Activated CD8-positive, alpha-beta T cell treated with anti-CD3 and anti-CD28 coated beads, Interleukin-2, amount 10 ng/mL, durations not matched to agents 7 days and 5 days (primary cell): ENCODE results near the gene HAPLN2. TPM values are rescaled to one million over a fixed set of nuclear protein-coding genes. Genes with fewer than 3 reads are reported as not detected.

Source experiments
- ATAC-seq: fragments of 150-1000 bp; cut with Tn5 transposase; one replicate; pipeline ENCODE4 v1.10.0; 2021; ENCODE audit warnings: moderate library complexity
- CTCF ChIA-PET: fragments of 350-600 bp; sonication (Branson Sonifier 250); formaldehyde crosslinking; loops from one replicate; lab custom pipeline; 2021; ENCODE audit warnings: antibody characterized with exemption; lab: Charles Lee
- POLR2A ChIA-PET: fragments of 350-600 bp; sonication (Branson Sonifier 250); formaldehyde crosslinking; loops from one replicate; lab custom pipeline; 2021; ENCODE audit warnings: antibody characterized with exemption; lab: Charles Lee
- DNase-seq: peaks from one replicate; pipeline ENCODE4 v3.0.0-alpha.2; 2020
- H3K27ac Mint-ChIP-seq: one replicate; pipeline ENCODE4 v1.8.0; 2021; ENCODE audit warnings: mild to moderate bottlenecking, mixed read lengths
- H3K27me3 Mint-ChIP-seq: one replicate; pipeline ENCODE4 v1.8.0; 2021; ENCODE audit warnings: low read depth, mixed read lengths
- H3K36me3 Mint-ChIP-seq: one replicate; pipeline ENCODE4 v1.8.0; 2021; ENCODE audit warnings: low read depth, mixed read lengths
- H3K4me1 Mint-ChIP-seq: one replicate; pipeline ENCODE4 v1.8.0; 2021; ENCODE audit warnings: low read depth, mixed read lengths
- H3K4me3 Mint-ChIP-seq: one replicate; pipeline ENCODE4 v1.8.0; 2021; ENCODE audit warnings: mild to moderate bottlenecking, mixed read lengths
- H3K9me3 Mint-ChIP-seq: one replicate; pipeline ENCODE4 v1.8.0; 2022; ENCODE audit warnings: mixed read lengths; ENCODE audit not compliant: insufficient read depth
- total RNA-seq, 2 experiments: library from RNA; stranded (reverse); gene quantifications; one replicate each; pipeline ENCODE4 v1.2.3, GENCODE V29; 2021

Gene HAPLN2
- not detected for total RNA-seq

DNA sequence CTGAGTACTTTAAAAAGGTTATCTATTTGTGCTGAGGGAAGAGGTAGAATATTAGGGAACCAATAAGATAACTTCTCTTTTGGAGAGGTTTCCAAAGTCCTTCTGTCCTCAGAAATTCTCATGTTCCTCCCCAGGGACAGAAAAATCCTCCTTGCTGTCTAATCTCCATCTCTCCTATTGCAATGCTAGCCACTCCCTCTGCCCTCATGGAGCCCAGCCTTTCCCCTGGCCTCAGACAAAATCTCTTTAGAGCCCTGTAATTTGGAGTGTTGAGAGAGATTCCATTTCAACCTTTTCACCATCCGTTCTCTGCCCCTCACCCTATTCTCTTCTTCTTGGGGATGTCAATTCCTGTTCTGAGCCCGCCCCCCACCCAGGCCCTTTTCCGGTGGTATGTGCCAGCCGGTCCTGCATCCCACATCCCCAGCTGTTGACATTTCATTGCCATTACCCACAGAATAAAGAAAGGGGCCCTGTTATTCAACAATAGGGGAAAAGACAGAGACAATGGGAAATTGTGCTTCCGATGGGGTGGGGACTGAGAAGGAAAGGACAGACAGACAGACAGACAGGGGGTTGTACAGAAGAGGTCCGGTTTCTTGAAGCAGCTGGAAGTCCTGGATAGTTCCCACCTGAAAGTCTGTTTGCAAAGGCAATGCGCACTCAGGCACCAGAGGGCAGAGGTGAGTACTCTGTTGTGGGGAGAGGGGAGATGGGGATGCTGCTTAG is at the start of gene HAPLN2:
Gene HAPLN2, plus strand, starts transcription at position 563 of the 729 bp plus-strand sequence. CDS start 4,076 bp downstream, outside the sequence.
- Mint-ChIP-seq H3K36me3 (no peaks in the 10 kb centered on the region), H3K27me3 (peaks cover 58% of the 10 kb centered on the region), H3K9me3 (no peaks in the 10 kb centered on the region), H3K27ac (no peak within 1 kb of the TSS), H3K4me3 (no peak within 1 kb of the TSS), H3K4me1 (peaks cover 5% of the 10 kb centered on the region)
- ATAC-seq (no peak), DNase-seq (peak; percentile 37)
- ChIA-PET CTCF (interaction anchor here (0.7 to 3.0 kb wide), 12 partner anchors 8 to 233 kb away, joined by 3 to 19 read pairs (median 6); partner anchors contain the start of gene CRABP2), POLR2A (no interaction called here)

DNA sequence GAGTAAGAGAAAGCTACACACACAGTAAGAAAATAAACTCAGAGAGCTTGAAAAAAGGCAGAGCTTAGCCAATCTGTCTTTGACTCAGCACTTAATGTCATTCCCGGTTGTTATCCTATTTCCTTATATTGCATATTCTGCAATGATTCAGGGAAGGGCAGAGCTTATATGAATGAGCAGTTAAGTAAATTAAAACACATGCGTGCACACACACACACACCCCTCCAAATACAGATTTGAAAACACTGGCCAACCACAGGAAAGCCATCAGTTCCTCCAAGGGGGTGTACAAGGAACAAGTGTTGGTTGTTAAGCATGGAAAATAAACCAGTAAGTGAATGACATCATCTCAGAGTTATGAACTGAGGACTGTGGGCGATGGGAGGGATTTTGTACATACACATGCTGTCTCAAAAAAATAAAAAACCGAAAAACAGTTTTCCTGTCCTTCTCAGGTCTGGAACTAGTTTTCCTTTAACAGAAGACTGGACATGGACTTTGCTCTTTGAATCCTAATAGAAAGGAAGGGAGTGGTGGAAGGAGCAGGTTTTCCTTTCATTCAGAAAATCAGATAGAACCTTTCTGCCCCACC is 47.9 kb upstream of the HAPLN2 start:
- no peak for DNase-seq
- ChIA-PET POLR2A (interaction anchor here (0.6 to 2.3 kb wide), 4 partner anchors 16 to 157 kb away, joined by 3 to 9 read pairs (median 4); partner anchors contain the start of genes ISG20L2, MEF2D and METTL25B), CTCF (interaction anchor here (0.7 to 3.7 kb wide), 12 partner anchors 10 to 186 kb away, joined by 3 to 24 read pairs (median 3); partner anchors contain the start of genes MEF2D and NAXE)
- Mint-ChIP-seq H3K4me1 (peaks cover 25% of the 10 kb centered on the region), H3K27ac (no peak overlapping the region), H3K27me3 (peaks cover 11% of the 10 kb centered on the region), H3K9me3 (no peaks in the 10 kb centered on the region), H3K4me3 (peak overlapping the region; percentile 97), H3K36me3 (peaks cover 21% of the 10 kb centered on the region)
- no peak for ATAC-seq

DNA sequence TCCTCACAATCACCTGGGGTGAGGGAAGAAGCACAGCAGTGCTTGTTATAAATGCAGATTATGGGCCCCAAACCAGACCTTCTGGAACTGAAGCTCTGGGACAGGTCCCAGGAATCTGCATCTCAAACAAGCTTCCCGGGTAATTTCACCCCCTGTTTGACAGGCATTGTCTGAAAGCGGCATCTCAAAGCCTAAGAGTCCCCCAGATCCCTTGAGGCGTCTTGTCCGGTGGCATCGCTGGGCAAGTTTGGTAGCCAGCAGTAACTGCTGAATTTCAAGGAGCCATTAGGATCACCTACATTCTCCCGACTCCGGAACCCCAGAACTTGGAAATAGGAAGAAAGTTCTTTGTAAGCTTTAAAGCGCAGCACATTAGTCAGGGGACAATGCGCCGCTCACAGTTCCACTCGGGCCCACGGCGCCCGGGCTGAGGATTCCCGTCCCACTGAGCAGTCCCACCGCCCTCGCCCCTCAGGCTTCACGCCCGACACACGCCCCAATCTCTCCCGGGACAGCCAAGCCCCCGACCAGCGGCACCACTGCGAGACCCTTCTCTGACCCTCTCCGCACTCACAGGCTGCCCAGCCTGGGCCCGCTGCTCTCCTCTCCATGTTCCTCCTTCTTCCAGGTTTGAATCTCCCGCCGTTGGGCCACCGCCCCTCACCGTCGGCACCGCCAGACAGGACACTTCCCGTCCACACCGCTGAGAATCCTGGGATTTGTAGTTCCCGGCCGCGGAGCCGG is 47.1 kb upstream of the HAPLN2 start, which contains the start of gene IQGAP3:
Gene IQGAP3, minus strand, starts transcription at position 647 of the 744 bp plus-strand sequence. Its CDS starts 36 bp downstream, at position 611.
- peak; percentile 96 for ATAC-seq
- Mint-ChIP-seq H3K4me3 (peak within 1 kb of the TSS; percentile 97), H3K27me3 (peaks cover 11% of the 10 kb centered on the region), H3K27ac (peak within 1 kb of the TSS; percentile 80), H3K36me3 (peaks cover 18% of the 10 kb centered on the region), H3K4me1 (peaks cover 23% of the 10 kb centered on the region), H3K9me3 (no peaks in the 10 kb centered on the region)
- DNase-seq = peak; percentile 86
- ChIA-PET CTCF (interaction anchor here (0.7 to 3.7 kb wide), 11 partner anchors 10 to 187 kb away, joined by 3 to 24 read pairs (median 3); partner anchors contain the start of genes MEF2D and NAXE), POLR2A (interaction anchor here (1.2 to 2.3 kb wide), 3 partner anchors 20 to 83 kb away, joined by 4 to 9 read pairs (median 8); partner anchors contain the start of genes MEF2D and NAXE)

DNA sequence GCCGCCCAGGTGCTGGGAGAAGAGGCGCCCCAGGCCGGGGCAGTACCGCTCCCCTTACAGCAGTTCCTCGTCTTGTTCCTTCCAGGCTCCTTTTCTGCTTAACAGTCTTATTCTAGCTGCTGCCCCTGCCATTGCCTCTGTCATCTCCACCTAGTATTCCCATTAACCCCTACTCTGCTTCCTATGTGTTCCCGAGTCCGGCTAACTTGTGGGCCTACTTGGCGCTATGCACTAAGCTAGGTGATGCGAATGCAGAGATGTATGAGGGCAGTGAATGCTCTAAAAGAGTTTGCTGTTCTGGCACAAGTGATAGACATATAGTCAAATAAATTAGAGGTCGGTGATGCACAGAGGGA is 46.6 kb upstream of the HAPLN2 start:
- H3K36me3 Mint-ChIP-seq = peaks cover 15% of the 10 kb centered on the region
- H3K4me1 Mint-ChIP-seq = peaks cover 23% of the 10 kb centered on the region
- ChIA-PET POLR2A (interaction anchor here (1.6 to 2.3 kb wide), 2 partner anchors 19 to 71 kb away, joined by 8 to 9 read pairs; partner anchors contain the start of genes MEF2D and NAXE), CTCF (interaction anchor here (1.0 to 3.7 kb wide), 7 partner anchors 9 to 187 kb away, joined by 3 to 24 read pairs (median 9); no protein-coding TSS in a partner anchor)
- no peaks in the 10 kb centered on the region for H3K9me3 Mint-ChIP-seq
- peaks cover 11% of the 10 kb centered on the region for H3K27me3 Mint-ChIP-seq
- H3K27ac Mint-ChIP-seq = peak overlapping the region; percentile 80
- peak overlapping the region; percentile 97 for H3K4me3 Mint-ChIP-seq
- ATAC-seq (peak; percentile 9), DNase-seq (no peak)

DNA sequence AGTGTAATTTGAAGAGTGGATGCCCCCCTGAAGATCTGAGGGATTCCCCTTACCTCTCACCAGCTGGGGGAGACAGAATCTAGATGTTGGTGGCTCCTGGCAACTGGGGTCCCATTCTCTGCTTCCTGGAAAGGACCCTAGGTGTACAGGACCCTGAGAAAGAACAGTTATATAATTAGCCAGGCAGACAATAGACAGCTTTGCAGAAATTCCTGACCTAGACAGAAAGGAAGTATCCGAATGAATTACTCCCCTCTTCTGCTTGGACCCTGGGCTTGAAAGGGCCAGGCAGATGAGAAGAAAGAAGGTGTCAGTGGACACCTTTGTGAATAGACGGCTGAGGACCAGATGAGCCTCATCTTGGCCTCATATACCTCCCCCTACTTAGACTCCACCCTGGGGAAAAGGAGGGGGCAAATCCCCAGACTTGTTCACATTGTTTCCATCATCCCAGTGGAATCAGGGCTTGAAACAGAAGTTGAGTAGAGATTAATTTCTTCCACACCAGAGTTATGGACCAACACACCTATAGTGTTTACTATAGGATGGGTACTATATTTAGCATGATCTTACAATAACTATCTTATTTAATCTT is 45.1 kb upstream of the HAPLN2 start:
- ATAC-seq (no peak), DNase-seq (no peak)
- no peak overlapping the region for H3K4me3 Mint-ChIP-seq
- H3K27me3 Mint-ChIP-seq = peaks cover 11% of the 10 kb centered on the region
- H3K9me3 Mint-ChIP-seq = no peaks in the 10 kb centered on the region
- peaks cover 26% of the 10 kb centered on the region for H3K4me1 Mint-ChIP-seq
- H3K36me3 Mint-ChIP-seq = peaks cover 9% of the 10 kb centered on the region
- POLR2A ChIA-PET = interaction anchor here (1.3 kb wide), 1 partner anchor 8 kb away, joined by 3 read pairs; no protein-coding TSS in a partner anchor
- H3K27ac Mint-ChIP-seq = no peak overlapping the region
- CTCF ChIA-PET = interaction anchor here (1.0 to 3.7 kb wide), 3 partner anchors 8 to 188 kb away, joined by 3 to 24 read pairs (median 3); no protein-coding TSS in a partner anchor

DNA sequence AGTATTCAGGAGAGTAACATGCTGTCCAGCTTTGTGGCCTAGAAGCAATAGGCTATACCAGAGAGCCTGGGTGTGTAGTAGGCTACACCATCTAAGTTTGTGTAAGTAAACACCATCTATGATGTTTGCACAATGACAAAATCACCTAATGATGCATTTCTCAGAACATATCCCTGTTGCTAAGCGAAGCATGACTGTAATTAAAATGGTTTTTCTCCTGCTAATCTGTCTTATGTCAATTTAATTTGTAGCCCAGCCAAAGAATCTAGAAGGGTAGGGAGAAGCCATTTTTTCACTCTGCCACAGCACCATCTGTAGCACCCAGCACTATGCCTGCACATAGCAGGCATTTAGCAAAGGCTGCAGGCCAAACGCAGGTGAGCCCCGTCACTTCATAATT is 41.7 kb upstream of the HAPLN2 start:
- Mint-ChIP-seq H3K4me1 (peaks cover 25% of the 10 kb centered on the region), H3K27ac (no peak overlapping the region), H3K4me3 (no peak overlapping the region), H3K27me3 (peaks cover 11% of the 10 kb centered on the region), H3K9me3 (no peaks in the 10 kb centered on the region), H3K36me3 (peaks cover 3% of the 10 kb centered on the region)
- DNase-seq = no peak
- ChIA-PET POLR2A (no interaction called here), CTCF (interaction anchor here (1.0 to 1.4 kb wide), 2 partner anchors 69 to 97 kb away, joined by 3 to 5 read pairs; no protein-coding TSS in a partner anchor)
- ATAC-seq = no peak

DNA sequence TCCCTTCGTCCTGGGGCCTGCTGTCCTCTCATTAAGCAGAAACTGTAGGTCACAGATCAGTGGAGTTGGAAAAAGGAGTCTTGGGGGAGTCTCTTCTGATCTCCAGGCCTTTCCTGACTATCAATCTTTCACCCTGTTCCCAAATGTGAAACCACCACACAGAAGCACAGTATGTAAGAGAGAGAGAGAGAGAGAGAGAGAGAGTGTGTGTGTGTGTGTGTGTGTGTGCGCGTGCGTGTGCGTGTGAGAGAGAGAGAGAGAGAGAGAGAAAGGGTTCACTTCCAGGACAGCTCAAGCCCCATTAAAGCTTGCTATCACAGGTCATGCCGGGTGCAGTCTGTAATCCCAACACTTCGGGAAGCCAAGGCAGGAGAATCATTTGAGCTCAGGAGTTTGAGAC is 41.2 kb upstream of the HAPLN2 start:
- H3K27me3 Mint-ChIP-seq = peaks cover 8% of the 10 kb centered on the region
- H3K4me1 Mint-ChIP-seq = peaks cover 26% of the 10 kb centered on the region
- DNase-seq (no peak), ATAC-seq (no peak)
- CTCF ChIA-PET = interaction anchor here (1.4 kb wide), 1 partner anchor 97 kb away, joined by 5 read pairs; no protein-coding TSS in a partner anchor
- POLR2A ChIA-PET = no interaction called here
- H3K4me3 Mint-ChIP-seq = no peak overlapping the region
- no peaks in the 10 kb centered on the region for H3K9me3 Mint-ChIP-seq
- H3K27ac Mint-ChIP-seq = no peak overlapping the region
- H3K36me3 Mint-ChIP-seq = peaks cover 6% of the 10 kb centered on the region

DNA sequence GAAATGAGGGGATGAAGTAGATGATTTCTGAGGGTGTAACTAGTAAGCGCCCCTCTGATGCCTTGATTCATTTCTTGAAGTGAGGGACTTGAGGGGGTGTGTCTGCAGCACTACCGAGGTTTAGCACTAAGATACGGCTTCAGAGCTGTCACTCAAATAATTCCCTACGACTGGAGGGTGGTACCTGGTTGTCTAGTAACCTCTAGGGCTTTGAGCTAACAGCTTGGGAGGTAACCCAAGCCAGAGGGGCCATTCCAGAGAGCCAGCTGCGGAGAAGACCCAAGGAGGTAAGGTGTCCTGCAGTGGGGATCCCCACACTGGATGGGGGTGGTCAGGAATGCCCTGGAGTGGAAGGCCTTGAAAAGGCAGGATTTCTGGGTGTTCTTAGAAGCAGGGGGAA is 39.7 kb upstream of the HAPLN2 start, which contains the start of gene TTC24:
Gene TTC24, plus strand, starts transcription at position 252 of the 400 bp plus-strand sequence. CDS start 1,642 bp downstream, outside the sequence.
- ChIA-PET POLR2A (no interaction called here), CTCF (interaction anchor here (0.8 to 3.7 kb wide), 7 partner anchors 29 to 194 kb away, joined by 3 to 34 read pairs (median 8); partner anchors contain the start of gene MEF2D)
- Mint-ChIP-seq H3K27ac (no peak within 1 kb of the TSS), H3K27me3 (peaks cover 4% of the 10 kb centered on the region), H3K4me3 (no peak within 1 kb of the TSS), H3K4me1 (peaks cover 39% of the 10 kb centered on the region), H3K36me3 (peaks cover 8% of the 10 kb centered on the region), H3K9me3 (no peaks in the 10 kb centered on the region)
- ATAC-seq (no peak), DNase-seq (no peak)

DNA sequence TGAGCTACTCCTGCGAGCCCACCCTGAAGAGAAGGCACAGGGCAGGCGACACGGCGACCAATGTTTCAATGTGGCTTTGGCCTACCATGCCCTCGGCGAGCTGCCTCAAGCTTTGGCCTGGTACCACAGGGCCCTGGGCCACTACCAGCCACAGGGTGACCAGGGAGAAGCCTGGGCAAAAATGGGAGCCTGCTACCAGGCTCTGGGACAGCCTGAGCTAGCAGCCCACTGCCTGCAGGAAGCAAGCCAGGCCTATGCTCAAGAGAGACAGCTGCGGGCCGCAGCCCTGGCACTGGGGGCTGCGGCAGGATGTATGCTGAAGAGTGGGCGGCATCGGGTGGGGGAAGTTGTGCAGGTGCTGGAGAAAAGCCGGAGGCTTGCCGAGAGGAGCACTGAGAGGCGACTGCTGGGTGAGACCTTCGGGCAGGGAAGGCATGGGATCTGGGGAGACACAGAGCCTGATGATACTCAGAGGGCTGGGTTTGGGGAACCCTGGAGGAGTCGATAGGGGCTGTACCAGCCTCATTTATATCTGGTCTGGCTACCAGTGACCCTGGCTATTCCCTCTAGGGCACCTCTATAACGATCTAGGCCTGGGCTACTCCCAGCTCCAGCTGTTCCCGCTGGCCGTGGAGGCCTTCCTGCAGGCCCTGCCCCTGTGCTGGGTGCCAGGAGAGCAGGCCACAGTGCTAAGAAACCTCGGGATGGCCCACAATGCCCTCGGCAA is 37.4 kb upstream of the HAPLN2 start:
- Mint-ChIP-seq H3K36me3 (peaks cover 21% of the 10 kb centered on the region), H3K4me1 (peaks cover 42% of the 10 kb centered on the region), H3K27me3 (no peaks in the 10 kb centered on the region), H3K4me3 (peak overlapping the region; percentile 86), H3K27ac (peak overlapping the region; percentile 93), H3K9me3 (no peaks in the 10 kb centered on the region)
- peak; percentile 80 for ATAC-seq
- ChIA-PET CTCF (interaction anchor here (0.8 to 3.8 kb wide), 34 partner anchors 10 to 237 kb away, joined by 3 to 34 read pairs (median 5); partner anchors contain the start of genes GPATCH4, IQGAP3, MEF2D and NAXE), POLR2A (interaction anchor here (0.6 to 3.1 kb wide), 19 partner anchors 8 to 145 kb away, joined by 3 to 27 read pairs (median 3); partner anchors contain the start of genes MEF2D and NAXE)
- peak; percentile 76 for DNase-seq
